ENCODE results near the gene PPP2CA.
"Not testable (repeated sequence)": the region's sequence is repeated elsewhere in the genome, so short reads cannot be mapped to it uniquely, and the experiment has no call there.

Gene PPP2CA

DNA sequence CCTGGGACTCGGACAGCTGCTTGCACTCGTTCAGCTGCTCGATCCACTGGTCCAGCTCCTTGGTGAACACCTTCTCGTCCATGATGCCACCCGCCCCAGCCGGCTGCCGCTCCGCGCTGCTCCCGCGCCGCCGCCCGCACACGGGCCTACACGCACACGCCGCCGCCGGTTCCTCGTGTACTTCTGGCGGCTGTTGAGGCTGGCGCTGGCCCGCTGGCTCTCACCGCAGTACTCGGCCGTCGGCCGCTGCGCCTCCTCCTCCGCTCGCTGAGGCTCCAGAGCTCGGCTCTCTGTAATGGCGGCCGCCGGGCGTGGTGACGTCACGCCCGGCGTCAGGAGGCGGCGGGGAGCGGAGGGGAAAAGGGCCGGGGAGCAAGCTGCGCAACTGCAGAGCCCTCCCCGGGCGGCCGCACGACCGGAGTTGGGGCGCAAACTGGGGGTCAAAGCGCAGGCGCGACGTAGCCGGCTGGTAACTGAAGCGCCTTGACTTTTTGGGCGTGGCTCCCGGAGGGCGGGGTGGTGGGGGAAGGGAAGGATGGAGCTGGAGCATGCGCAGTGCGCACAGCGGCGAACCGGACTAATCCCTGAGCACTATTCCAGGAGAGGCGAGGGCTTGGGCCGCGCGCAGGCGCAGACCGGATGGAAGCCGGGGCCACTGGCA is at the start of gene PPP2CA:
Gene PPP2CA, minus strand, starts transcription at position 294 of the 661 bp plus-strand sequence. Its CDS starts 212 bp downstream, at position 82.
- peak; percentile 85 to 100 (median 99) for DNase-seq

DNA sequence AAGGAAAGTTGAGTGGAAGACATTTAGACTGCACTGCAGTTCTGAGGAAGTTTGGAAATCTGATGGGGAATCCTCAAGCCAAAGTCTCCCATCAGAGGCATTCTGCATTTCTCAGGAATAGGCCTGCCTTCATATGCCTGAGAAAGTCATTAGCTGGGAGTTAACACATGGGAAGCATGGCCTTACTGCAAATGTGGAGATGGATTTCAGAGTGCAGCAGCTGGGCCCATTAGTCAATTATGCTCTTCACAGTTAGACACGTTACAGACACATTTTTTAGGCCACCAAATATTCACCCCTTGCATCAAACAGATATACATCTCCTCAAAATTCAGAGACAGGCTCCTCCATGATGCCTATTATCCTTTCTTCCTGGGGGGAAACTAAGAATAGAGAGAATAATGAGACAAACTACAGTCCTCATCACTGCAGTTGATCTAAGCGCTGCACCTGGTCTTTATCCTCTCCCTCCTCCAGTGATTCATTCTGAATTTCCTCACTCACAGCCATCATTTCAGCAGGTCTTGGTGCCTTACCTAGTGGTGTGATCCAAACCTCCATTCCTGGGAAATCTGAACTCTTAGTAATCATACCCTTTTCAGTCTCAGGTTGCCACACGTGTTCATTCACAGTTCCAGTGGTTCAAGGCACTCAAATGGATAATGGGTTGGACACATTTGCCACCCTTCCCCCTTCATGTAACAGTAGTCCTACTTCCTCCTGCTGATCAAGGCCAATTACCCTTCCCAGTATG is 47.9 kb upstream of the PPP2CA start:
- no peak for DNase-seq

DNA sequence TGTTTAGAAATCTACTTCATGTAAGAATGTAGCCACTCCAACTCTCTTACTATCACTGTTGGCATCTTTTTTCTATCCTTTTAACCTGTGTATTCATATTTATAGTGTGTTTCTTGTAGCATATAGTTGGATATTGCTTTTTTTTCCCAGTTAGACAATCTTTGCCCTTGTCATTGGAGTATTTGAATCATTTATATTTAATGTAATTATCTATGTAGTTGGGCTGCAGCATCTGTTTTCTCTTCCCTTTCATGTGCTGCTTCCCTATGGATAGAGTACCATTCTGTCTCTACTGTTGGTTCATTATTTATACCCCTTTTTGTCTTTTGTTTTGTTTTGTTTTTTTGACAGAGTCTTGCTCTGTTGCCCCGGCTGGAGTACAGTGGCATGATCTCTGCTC is 45.2 kb upstream of the PPP2CA start:
- no peak for DNase-seq

DNA sequence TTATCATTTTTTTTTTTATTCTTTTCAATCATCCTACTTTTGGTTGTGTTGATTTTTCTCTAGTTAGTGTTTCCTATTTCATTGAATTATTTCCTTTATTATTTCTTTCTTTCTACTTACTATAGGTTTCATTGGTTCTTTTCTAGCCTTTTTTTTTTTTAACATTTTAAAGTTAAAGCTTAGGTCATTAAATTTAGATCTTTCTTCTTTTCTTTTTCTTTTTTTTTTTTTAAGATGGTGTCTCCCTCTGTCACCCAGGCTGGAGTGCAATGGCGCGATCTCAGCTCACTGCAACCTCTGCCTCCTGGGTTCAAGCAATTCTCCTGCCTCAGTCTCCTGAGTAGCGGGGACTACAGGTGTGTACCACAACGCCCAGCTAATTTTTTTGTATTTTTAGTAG is 43.0 kb upstream of the PPP2CA start:
- no peak for DNase-seq

DNA sequence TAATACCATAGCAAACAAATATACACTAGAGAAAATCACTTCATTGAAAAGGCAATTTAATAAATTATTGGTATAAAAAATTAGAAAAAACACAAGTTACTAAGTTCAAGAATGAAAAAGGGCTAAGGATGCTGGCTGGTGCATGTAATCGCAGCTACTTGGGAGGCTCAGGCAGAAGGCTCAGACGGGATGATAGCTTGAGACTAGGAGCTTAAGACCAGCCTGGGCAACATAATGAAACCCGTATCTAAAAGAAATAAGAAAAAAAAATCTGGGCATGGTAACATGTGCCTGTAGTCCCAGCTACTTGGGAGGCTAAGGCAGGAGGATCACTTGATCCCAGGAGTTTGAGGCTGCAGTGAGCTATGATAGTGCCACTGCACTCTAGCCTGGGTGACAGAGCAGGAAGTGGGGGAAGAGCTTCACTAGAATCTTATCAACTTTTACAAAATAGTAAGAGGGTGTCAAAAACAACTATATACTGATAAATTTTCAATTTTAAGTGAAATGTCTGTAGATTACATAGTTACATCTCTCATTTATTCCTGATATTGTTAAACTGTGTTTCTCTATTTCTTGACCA is 42.2 kb upstream of the PPP2CA start:
- DNase-seq, result no peak

DNA sequence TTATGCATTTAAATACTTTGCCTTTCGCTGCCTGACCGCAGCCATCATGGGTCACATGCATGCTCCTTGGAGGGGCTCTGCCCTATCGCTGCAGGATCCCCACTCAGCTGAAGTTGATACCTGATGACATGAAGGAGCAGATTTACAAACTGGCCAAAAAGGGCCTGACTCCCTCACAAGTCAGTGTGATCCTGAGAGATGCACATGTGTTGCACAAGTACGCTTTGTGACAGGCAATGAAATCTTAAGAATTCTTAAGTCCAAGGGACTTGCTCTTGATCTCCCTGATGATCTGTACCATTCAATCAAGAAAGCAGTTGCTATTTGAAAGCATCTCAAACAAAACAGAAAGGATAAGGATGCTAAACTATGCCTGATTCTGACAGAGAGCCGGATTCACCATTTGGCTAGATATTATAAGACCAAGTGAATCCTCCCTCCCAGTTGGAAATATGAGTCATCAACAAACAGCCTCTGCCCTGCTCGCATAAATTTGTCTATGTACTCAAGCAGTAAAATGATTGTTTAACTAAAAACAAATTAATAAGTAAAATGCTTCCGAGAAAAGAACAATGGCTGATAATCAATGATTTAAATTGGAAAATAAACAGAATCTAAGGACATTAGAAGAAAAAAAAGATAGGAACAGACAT is 41.6 kb upstream of the PPP2CA start:
- DNase-seq, result no peak

DNA sequence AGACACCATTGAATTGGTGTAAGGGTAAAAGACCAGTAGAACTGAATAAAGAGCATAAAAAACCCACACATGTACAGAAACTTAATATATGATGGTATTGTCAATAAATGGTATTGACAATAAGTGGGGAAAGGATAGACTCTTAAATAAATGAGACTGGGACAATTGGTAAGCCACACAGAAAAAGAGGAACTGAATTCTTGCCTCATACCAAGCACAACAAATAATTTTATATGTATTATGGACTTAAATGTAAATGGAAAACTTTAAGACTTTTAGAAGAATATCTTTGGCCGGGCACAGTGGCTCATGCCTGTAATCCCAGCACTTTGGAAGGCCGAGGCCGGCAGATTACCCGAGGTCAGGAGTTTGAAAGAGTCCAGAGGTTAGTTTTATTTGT is 37.9 kb upstream of the PPP2CA start:
- DNase-seq, result no peak

DNA sequence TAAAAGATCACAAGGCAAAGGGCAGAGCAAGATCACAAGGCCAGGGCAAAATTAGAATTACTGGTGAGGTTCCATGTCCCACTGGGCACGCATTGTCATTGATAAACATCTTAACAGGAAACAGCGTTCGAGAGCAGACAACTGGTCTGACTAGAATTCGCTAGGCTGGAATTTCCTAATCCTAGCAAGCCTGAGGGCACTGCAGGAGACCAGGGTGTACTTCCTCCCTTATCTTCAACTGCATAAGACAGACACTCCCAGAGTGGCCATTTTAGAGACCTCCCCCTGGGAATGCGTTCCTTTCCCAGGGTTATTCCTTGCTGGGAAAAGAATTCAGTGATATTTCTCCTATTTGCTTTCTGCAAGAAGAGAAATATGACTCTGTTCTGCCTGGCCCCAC is 36.8 kb upstream of the PPP2CA start:
- not testable (repeated sequence) for DNase-seq

DNA sequence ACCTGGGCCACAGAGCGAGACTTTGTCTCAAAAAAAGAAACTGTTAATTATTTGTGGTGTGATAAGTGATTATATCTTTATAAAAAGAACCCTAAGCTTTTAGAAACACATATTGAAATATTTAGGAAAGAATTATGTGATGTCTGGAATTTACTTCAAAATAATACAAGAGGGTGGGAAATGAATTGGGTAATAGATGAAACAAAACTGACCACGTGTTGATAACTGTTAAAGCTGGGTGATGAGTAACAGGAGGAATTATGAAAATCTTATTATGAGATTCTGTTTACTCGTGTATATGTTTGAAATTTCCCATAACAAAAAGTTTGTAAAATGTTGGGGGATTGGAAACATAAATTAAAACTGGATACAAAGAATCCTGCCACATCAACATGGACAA is 33.0 kb upstream of the PPP2CA start:
- no peak for DNase-seq

DNA sequence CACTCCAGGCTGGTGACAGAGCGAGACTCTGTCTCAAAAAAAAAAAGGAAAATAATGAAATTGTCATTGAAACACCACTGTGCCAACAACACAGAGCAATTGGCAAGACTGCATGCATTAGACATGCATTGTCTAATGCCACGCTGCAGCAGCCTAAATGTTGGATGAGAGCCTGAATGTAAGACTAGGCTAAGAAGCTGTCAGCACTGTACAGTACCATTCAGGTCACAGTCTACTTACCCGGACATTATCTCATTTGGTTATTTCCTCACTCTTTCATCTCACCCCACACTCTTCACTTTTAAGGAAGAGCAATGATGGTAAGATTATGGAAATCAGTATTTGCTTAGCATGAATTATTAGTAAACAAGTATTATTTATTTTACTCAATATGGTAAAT is 31.3 kb upstream of the PPP2CA start:
- DNase-seq, result no peak

DNA sequence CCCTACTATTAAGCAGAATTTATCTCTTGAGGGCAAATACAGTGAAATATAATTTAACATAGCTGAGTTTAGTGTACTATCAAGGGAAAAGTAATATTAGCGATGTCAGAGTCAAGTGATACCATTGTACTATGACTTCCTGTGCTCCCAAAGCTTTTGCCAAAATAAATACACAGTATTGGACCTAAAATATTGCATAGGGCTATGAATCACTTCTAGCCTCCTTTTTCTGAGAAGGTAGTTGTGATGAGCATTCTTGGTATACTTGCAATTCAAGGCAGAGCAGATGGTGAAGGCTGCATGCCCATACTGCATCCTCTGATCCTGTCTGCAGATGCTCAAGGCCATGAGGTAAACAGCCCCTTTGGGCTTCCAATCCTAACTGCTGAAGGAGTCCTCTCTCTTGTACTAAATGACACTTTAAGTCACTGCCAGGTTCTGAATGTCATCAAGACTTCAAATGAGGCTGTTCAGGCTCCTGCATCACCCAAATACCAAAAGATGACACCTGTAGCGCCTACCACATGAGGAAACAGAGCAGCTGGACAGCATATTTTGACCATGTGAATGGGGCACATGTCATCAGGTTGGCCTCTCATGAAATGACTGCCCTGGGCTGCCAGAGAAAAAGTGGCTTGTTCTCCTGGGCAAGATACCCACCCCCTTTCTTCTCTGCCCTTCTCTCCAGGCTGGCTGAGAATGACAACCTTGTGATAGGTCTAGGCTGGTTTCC is 29.7 kb upstream of the PPP2CA start:
- no peak for DNase-seq

DNA sequence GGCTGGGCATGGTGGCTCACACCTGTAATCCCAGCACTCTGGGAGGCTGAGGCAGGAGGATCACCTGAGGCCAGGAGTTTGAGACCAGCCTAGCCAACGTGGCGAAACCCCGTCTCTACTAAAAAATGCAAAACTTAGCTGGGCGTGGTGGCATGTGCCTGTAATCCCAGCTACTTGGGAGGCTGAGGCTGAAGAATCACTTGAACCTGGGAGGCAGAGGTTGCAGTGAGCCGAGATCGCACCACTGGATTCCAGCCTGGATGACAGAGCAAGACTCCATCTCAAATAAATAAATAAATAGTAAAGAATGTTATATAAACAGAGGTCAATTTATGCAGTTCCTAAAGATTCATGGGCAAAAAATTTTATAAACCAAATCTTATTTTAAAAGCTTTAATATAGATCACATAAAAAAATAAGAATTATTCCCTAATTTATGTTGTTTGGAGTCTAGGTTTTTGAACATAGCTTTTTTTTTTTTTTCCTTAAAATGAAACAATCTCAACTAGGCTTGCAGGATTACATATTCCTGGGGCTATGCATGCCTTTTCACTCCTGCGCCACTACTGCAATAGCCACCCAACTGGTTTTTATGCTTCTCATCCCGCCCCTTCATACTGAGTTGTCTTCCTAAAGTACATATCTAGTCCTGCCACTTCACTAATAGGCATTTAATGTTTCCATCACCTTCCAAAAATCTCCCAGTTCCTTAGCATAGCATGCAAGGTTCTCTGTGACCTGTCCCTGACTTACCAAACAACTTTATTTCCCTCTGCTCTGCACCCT is 27.7 kb upstream of the PPP2CA start:
- not testable (repeated sequence) for DNase-seq

DNA sequence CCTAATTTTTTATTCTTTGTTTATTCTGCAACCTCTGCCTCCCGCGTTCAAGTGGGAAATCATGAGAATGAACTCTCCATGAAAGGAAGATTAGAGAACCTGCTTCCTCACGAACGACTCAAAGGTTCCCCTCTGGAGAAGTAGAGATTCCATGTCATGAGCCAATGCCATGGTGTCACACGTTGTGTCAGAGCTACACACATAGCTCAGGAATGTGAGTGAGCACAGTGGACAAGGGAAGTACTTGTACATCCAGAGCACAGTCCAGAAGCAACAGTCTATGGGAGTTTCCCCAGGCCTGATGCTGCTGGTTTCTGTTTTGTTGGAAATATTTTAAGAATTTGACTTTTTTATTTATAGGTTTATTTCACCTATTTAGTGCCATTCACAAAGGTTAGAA is 26.8 kb upstream of the PPP2CA start:
- no peak for DNase-seq

DNA sequence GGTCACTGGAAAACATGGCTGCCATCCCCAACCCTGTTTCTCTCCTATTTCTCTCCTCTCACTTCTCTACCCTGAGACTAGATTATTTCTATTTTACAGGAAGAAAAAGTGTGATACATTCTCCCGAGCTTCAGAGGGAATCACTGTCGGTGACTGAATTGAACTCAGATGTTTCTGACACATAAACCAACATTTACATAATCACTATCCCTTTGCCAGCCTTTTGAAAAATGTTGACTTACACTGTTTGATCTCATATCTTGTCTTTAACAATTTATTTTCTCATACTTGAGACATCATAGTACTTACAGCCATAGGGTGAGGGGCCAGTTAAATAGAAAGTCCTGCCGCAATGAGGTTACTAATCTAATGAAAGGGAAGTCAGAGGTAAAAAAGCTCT is 25.1 kb upstream of the PPP2CA start:
- no peak for DNase-seq

DNA sequence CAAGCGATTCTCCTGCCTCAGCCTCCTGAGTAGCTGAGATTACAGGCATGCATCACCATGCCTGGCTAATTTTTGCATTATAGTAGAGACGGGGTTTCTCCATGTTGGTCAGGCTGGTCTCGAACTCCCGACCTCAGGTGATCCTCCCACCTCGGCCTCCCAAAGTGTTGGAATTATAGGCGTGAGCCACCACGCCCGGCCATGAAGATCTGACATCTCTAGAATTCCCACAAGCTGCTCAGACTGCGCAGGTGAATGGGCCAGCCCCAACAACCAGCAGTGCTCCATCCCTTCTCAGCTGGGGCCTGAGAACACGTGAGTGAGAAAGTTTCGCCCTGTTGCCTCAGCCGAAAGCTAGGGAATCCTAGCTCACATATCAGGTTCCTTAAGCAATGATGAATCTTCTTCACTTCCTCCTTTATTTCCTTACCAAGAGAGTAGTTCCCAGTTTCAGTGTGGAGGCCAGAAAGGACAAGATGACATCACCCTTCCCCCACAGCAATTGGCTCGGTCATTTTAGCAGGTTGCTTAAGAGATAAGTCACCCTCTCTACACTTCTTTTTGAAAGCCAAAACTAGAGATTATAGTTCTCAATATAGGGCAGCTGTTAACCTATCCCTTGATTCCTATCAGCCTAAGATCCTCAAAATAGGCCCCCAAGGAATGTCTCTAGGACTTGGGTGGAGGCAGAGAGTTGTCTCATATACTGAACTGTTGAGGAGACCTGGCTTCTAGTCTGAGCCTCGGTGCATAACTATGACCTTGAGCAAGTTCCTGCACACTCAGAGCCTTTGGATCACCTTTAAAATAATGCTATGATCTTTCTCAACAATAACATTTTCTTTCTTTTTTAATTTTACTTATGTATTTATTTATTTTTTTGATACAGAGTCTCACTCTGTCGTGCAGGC is 23.9 kb upstream of the PPP2CA start:
- peak in 4 of 14 donors; percentile 4 to 19 (median 17) for DNase-seq

DNA sequence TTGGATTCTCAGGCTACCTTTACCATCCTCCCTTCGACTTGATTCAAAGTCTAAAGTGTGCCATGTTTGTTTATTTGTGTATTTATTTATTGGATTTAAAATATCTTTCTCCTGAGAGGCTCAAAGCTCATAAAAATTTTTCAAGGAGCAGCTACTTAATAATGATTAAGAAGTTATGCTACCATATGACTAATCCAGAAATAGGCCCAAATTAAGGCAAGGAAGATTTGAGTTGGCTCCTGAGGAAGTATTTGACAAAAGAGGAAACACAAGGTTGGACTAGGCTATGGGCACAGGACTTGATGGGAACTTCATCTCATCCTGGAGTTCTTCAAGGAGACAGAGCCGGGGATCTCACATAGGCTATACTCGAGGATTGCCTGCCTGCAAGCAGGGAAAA is 22.4 kb upstream of the PPP2CA start:
- no peak for DNase-seq

DNA sequence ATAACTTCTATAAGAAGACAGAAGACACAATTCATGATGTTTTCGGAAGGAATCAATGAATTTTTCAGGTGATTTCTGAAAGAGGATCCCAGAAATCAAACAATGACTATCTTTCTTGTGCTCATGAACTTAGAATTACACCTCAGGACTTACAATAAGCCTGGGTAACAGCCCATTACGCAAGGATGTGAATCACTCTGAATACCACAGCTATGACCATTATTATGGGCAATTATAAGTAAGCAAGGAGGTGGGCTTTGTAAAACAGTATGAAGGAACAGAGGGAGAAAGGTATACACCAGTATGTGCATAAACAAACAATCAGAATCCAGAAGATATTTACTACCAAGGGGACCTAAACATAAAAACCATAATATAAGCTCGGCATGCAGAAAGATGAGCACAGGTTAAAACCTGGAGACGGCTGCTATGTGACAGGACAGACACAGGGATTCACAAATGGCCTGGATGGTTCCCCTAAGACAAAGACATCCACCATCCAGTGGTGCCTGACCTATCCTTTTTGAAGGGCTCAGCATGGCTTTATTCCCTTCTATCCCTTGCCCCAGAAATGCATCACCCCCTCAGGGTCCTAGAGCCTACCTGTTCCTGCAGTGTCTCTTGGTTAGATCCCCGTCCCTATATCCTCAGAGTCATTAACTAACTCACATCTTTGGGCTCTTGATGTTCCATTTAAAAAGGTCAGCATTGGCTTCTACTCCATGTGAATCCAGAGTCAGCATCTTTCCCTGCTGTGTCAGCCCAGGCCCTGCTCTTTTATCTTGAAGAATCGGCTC is 21.8 kb upstream of the PPP2CA start:
- peak in 1 of 14 donors; percentile 33 for DNase-seq

DNA sequence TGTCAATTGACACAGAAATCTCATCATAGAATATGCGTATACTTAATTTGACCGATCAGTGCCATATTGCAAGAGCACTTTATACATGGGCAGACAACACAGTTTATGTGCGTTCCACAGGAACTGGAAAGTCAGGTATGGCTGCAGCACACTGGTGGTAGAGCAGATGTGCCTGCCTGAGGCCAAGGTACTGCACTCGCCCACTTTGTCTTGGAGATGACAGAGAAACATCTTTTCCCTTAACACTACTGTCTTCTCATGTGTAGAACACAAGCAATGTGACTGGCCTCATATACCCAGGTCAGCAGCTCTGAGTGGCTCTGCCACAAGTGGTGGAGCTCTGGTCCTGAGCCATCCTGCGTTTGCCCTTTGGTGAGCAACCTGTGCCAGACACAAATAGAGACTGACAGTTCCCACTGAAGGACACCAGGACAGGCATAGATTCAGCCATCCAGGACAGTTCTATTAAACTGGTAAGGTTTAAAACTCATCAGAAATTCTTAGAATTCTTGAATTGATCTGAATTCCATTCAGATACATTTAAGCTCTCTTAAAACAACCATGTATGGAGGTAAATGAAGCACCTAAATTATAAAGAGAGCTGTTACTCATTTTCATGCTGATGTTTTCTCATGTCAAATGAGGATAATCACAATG is 21.0 kb upstream of the PPP2CA start:
- peak in 1 of 14 donors; percentile 55 for DNase-seq

DNA sequence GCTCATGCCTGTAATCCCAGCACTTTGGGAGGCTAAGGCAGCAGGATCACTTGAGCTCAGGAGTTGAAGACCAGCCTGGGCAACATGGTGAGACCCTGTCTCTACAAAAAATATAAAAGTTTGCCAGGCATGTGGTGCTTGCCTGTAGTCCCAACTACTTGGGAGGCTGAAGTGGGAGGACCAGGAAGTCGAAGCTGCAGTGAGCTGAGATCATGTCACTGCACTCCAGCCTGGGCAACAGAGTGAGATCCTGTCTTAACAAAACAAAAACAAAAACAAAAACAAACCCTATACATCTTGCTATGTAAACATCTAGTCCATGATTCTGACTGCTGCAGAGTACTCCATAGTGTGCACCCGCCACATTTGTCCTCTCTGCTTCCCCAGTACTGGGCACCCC is 19.8 kb upstream of the PPP2CA start:
- no peak for DNase-seq

All from C1 segment of cervical spinal cord (tissue), 14 donors.